SU-DHL-6 (cell line): ENCODE measurements around the gene C6orf52.

ENCODE experiments used
- CTCF ChIP-seq: fragments of 200-600 bp; sonication (generic); IDR thresholded peaks from one replicate; pipeline ENCODE4 v1.5.1; 2017; ENCODE audit warnings: antibody characterized with exemption, mild to moderate bottlenecking, low read length, moderate library complexity; ENCODE audit not compliant: insufficient read depth, poor library complexity, severe bottlenecking
- EZH2phosphoT487 ChIP-seq: fragments of 200-600 bp; sonication (generic), shearing (Covaris generic); conservative IDR thresholded peaks from 2 replicates; pipeline ENCODE4 v1.6.1; 2018; ENCODE audit warnings: mild to moderate bottlenecking, antibody characterized with exemption, low read length, moderate library complexity, mixed read lengths

DNA sequence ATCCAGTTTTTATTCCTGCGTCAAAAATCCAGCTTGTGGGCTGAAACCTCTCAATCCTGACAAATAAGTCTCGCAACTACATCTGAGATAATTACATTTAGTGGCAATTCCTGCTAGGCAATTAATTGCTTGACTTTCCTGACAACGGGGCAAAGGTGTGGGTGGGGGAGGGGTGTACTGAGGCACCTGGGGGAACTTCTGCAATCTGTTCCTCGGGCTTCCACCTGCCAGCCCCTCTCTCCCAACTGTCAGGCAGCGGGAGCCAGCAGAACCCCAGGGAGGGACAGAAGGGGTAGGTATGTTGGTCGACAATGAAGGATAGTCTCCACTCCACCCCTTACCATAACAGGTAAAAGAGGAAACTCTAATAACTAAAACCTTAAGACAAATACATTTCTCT lies 6.8 kb downstream of the C6orf52 start:
- no peak for TF ChIP-seq CTCF
- no peak for TF ChIP-seq EZH2phosphoT487
